GM23248 (cell line): ENCODE measurements around the gene FRZB. TPM values are rescaled to one million over a fixed set of nuclear protein-coding genes. Genes with fewer than 3 reads are reported as not detected.

ENCODE experiments used
- DNase-seq: peaks from one replicate; pipeline ENCODE4 v3.0.0-alpha.2; 2015
- H2AFZ ChIP-seq: fragments of 200-600 bp; sonication (generic); 2 replicates; pipeline ENCODE4 v1.6.1; 2016; ENCODE audit warnings: antibody characterized with exemption
- H3F3A ChIP-seq: fragments of 200-600 bp; sonication (generic); 2 replicates; pipeline ENCODE4 v1.6.1; 2016; ENCODE audit warnings: mild to moderate bottlenecking, antibody characterized with exemption, mixed run types; ENCODE audit not compliant: insufficient read depth
- H3K27ac ChIP-seq: fragments of 200-600 bp; sonication (generic); 2 replicates; pipeline ENCODE4 v1.5.1; 2016; ENCODE audit warnings: mild to moderate bottlenecking
- H3K27me3 ChIP-seq: fragments of 200-600 bp; sonication (generic); replicated peaks from 2 replicates; pipeline ENCODE4 v1.6.1; 2016; ENCODE audit warnings: mild to moderate bottlenecking; ENCODE audit not compliant: insufficient read depth
- H3K36me3 ChIP-seq: fragments of 200-600 bp; sonication (generic); 2 replicates; pipeline ENCODE4 v1.6.1; 2016; ENCODE audit warnings: low read depth, mild to moderate bottlenecking
- H3K4me1 ChIP-seq: fragments of 200-600 bp; sonication (generic); 2 replicates; pipeline ENCODE4 v1.6.1; 2016; ENCODE audit warnings: mild to moderate bottlenecking; ENCODE audit not compliant: insufficient read depth
- H3K4me2 ChIP-seq: fragments of 200-600 bp; sonication (generic); one replicate; pipeline ENCODE4 v1.6.1; 2016; ENCODE audit warnings: mild to moderate bottlenecking; ENCODE audit not compliant: unreplicated experiment
- H3K4me3 ChIP-seq: fragments of 200-600 bp; sonication (generic); 2 replicates; pipeline ENCODE4 v1.5.1; 2016; ENCODE audit warnings: mild to moderate bottlenecking
- H3K79me2 ChIP-seq: fragments of 200-600 bp; sonication (generic); 2 replicates; pipeline ENCODE4 v1.6.1; 2016; ENCODE audit warnings: mild to moderate bottlenecking; ENCODE audit not compliant: insufficient read depth
- H3K9ac ChIP-seq: fragments of 200-600 bp; sonication (generic); 2 replicates; pipeline ENCODE4 v1.6.1; 2016; ENCODE audit warnings: mild to moderate bottlenecking
- H3K9me2 ChIP-seq: fragments of 200-600 bp; sonication (generic); 2 replicates; pipeline ENCODE4 v1.6.1; 2016; ENCODE audit warnings: mixed run types, mild to moderate bottlenecking, moderate library complexity; ENCODE audit not compliant: insufficient read depth
- H3K9me3 ChIP-seq: fragments of 200-600 bp; sonication (generic); one replicate; pipeline ENCODE4 v1.6.1; 2017; ENCODE audit warnings: low read depth
- H4K20me1 ChIP-seq: fragments of 200-600 bp; sonication (generic); 2 replicates; pipeline ENCODE4 v1.6.0; 2016; ENCODE audit not compliant: insufficient read depth
- EZH2 ChIP-seq: fragments of 200-600 bp; sonication (generic); IDR thresholded peaks from 2 replicates; pipeline ENCODE4 v1.6.1; 2018; ENCODE audit warnings: antibody characterized with exemption, mild to moderate bottlenecking; ENCODE audit not compliant: insufficient read depth, poor library complexity, severe bottlenecking
- EZH2phosphoT487 ChIP-seq: fragments of 200-600 bp; sonication (generic); IDR thresholded peaks from 2 replicates; pipeline ENCODE4 v1.6.1; 2018; ENCODE audit warnings: antibody characterized with exemption, moderate library complexity, mild to moderate bottlenecking, low read depth; ENCODE audit not compliant: insufficient read depth
- WGBS, 2 experiments: methylation state at CpG; one replicate each; pipeline ENCODE4 v1.1.6; 2015 to 2017; ENCODE audit warnings: low lambda C conversion rate in 2 of 2, low coverage in 1 of 2; ENCODE audit errors: missing lambda C conversion rate in 2 of 2; 5-methylcytosine and 5-hydroxymethylcytosine counted together
- in situ Hi-C: fragments of 300-500 bp; cut with MboI; formaldehyde crosslinking; loops from 2 replicates; pipeline ENCODE4 v1.15.0; 2020
- polyA plus RNA-seq: library from polyadenylated mRNA; unstranded; fragments of >200 nt; fragmentation: Nextera tagmentation; extraction: Ambion mirVana; gene quantifications from 2 replicates; pipeline ENCODE4 v1.2.1, GENCODE V29; 2016
- total RNA-seq: library from RNA; depleted of rRNA; stranded (reverse); fragments of >200 nt; shearing (Covaris generic); gene quantifications from 2 replicates; pipeline ENCODE4 v1.2.3, GENCODE V29; 2014

FRZB gene
- total and polyA plus RNA-seq, 2 experiments from 2014 or later = 0.08 to 0.32 TPM

DNA sequence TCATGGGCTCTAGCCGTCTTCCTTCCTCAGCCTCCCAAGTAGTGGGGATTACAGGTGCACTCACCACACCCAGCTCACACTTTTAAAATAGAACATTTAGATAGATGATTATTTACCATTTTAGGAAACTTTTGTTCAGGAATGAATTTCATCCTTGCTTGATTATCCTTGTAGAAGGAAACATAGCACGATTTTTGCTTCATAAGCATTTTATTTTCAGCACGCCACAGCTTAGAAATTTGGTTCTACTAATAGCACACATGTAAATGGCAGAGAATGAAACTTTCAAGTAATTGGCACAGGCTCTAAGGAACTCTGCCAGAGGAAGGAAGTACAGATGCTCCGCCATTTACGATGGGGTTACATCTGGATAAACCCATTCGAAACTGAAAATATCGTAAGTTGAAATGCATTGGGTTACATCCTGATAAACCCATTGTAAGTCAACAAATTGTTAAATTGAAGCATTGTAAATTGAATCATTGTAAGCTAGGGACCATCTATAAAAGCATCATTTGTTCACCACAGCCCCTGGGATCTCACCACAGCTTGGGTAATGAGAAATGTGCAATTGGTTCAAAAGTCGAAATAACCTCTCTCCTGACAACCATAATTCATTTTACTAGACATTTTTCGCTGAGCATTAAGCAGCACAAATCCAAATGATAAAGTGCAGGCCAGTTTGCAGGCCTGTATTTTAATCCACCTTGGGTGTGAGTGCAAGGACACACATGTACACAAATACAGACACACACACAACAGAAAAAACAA, 33.2 kb downstream of the FRZB start:
- H3K79me2 ChIP-seq = no peaks in the 10 kb centered on the region
- no peaks in the 10 kb centered on the region for H3K36me3 ChIP-seq
- H3K9ac ChIP-seq = no peak overlapping the region
- H3K9me3 ChIP-seq = no peaks in the 10 kb centered on the region
- H3K9me2 ChIP-seq = no peaks in the 10 kb centered on the region
- no peak overlapping the region for H3K4me3 ChIP-seq
- H2AFZ ChIP-seq = no peak overlapping the region
- no peak for DNase-seq
- H3K27me3 ChIP-seq = no peaks in the 10 kb centered on the region
- no peak overlapping the region for H3K27ac ChIP-seq
- in situ Hi-C loops = no loop called here
- 68 to 73% methylated on average over 9 of the region's 9 CpGs for WGBS, 2 experiments
- H4K20me1 ChIP-seq = no peaks in the 10 kb centered on the region
- no peaks in the 10 kb centered on the region for H3K4me1 ChIP-seq
- TF ChIP-seq EZH2 = no peak
- no peak for TF ChIP-seq EZH2phosphoT487
- no peak overlapping the region for H3K4me2 ChIP-seq
- H3F3A ChIP-seq = no peaks in the 10 kb centered on the region

GRCh38 chr2:182831921-182832320, 34.5 kb downstream of the FRZB start:
- H2AFZ ChIP-seq = no peak overlapping the region
- no peaks in the 10 kb centered on the region for H3K9me3 ChIP-seq
- no peaks in the 10 kb centered on the region for H4K20me1 ChIP-seq
- no peak overlapping the region for H3K9ac ChIP-seq
- no peaks in the 10 kb centered on the region for H3K36me3 ChIP-seq
- H3F3A ChIP-seq = no peaks in the 10 kb centered on the region
- in situ Hi-C loops = no loop called here
- H3K4me2 ChIP-seq = no peak overlapping the region
- H3K4me3 ChIP-seq = no peak overlapping the region
- H3K4me1 ChIP-seq = no peaks in the 10 kb centered on the region
- no peaks in the 10 kb centered on the region for H3K9me2 ChIP-seq
- H3K79me2 ChIP-seq = no peaks in the 10 kb centered on the region
- DNase-seq = no peak
- H3K27ac ChIP-seq = no peak overlapping the region
- no peak for TF ChIP-seq EZH2
- TF ChIP-seq EZH2phosphoT487 = no peak
- H3K27me3 ChIP-seq = no peaks in the 10 kb centered on the region
- WGBS, 2 experiments = 59 to 64% methylated on average over 3 of the region's 3 CpGs

DNA sequence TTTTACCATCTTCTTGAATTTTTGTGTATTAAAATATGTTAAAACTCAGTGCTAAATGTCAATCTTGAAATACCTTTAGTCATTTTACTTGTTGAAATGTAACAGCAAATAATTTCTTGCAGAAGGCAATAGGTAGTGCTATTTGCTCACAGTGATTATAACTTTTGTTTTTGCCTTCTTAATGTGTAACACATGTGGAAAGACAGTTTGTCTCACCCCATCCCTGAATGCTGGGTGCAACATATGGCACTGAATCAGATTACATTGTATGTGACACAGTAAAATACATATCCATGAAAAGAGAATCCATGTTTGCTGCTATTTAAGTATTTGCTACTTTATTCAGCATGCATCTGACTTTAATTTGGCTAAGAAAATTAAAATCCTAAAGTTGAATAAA, 35.3 kb downstream of the FRZB start:
- no peaks in the 10 kb centered on the region for H3K9me2 ChIP-seq
- in situ Hi-C loops = no loop called here
- H3K27ac ChIP-seq = no peak overlapping the region
- no peak for DNase-seq
- TF ChIP-seq EZH2phosphoT487 (no peak), EZH2 (no peak)
- H3K4me2 ChIP-seq = no peak overlapping the region
- H3K27me3 ChIP-seq = no peaks in the 10 kb centered on the region; the same call in 1 of the 2 replicates
- no peaks in the 10 kb centered on the region for H3K79me2 ChIP-seq
- no peaks in the 10 kb centered on the region for H3F3A ChIP-seq
- H3K4me3 ChIP-seq = no peak overlapping the region
- no peak overlapping the region for H2AFZ ChIP-seq
- H4K20me1 ChIP-seq = no peaks in the 10 kb centered on the region
- H3K9ac ChIP-seq = no peak overlapping the region
- H3K4me1 ChIP-seq = no peaks in the 10 kb centered on the region
- H3K9me3 ChIP-seq = no peaks in the 10 kb centered on the region
- no peaks in the 10 kb centered on the region for H3K36me3 ChIP-seq

DNA sequence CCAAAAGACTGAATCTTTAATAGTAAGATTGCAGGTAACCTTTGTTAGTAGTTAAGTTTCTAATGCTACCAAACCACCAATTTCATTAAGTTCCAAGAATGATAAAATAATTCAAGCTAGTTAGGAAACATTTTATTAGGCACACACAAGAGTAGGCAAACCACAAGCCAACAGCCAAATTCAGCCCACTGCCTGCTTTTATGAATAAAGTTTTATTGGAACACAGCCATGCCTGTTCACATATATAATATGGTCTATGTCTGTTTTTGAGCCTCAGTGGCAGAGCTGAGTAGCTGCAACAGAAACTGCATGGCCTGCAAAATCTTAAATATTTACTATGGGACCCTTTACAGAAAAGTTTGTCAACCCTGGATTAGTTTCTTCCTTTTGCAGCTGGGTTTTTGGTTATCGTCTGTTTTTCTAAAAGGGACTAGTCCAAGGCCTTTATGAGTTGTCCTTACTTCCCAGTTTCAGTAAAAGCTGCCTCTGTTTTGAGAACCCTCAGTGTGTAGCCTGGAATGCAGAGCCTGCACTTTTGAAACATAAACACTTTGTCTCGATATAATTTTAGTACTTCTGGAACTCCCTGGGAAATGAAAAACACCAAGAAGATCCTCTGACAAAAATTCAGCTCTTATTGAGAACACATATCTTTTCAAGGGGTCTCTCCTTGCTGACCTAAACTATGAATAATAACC, 39.1 kb downstream of the FRZB start:
- Histone ChIP-seq H3F3A (no peaks in the 10 kb centered on the region), H3K79me2 (no peaks in the 10 kb centered on the region), H3K9me2 (no peaks in the 10 kb centered on the region), H3K4me2 (no peak overlapping the region), H3K36me3 (no peaks in the 10 kb centered on the region), H3K4me3 (no peak overlapping the region), H3K27me3 (no peaks in the 10 kb centered on the region; the same call in 1 of the 2 replicates), H3K4me1 (no peaks in the 10 kb centered on the region), H3K9ac (no peak overlapping the region), H4K20me1 (no peaks in the 10 kb centered on the region), H3K27ac (no peak overlapping the region), H2AFZ (no peak overlapping the region), H3K9me3 (no peaks in the 10 kb centered on the region)
- DNase-seq = no peak
- no peak for TF ChIP-seq EZH2phosphoT487
- TF ChIP-seq EZH2 = no peak
- in situ Hi-C loops = no loop called here
- WGBS, 2 experiments = 80 to 81% methylated on average over 2 of the region's 2 CpGs
